AG10803 (cell line): ENCODE data around the gene TGFB1I1.
A peak's percentile ranks its signal among the peaks of the same experiment; 100 is the strongest.

Source experiments
- DNase-seq: peaks from one replicate; pipeline ENCODE4 v3.0.0; 2010; ENCODE audit warnings: low read depth
- H3K4me3 ChIP-seq: 2 replicates; pipeline ENCODE4 v1.5.1; 2011; ENCODE audit warnings: mild to moderate bottlenecking, low read length, control low read depth
- CTCF ChIP-seq: conservative IDR thresholded peaks from 2 replicates; pipeline ENCODE4 v1.5.1; 2011; ENCODE audit warnings: mild to moderate bottlenecking, low read length, control low read depth, inconsistent platforms

The TGFB1I1 gene

GRCh38 chr16:31485571-31485970, 13.6 kb downstream of the TGFB1I1 start:
- TF ChIP-seq CTCF = no peak
- no peak for DNase-seq
- no peak overlapping the region for H3K4me3 ChIP-seq

- no peak for DNase-seq
- H3K4me3 ChIP-seq = no peak overlapping the region
- no peak for TF ChIP-seq CTCF
These were observed 14.1 kb downstream of the TGFB1I1 start for GRCh38 chr16:31486045-31486444.

- no peak for DNase-seq
- peak overlapping the region; percentile 60 for H3K4me3 ChIP-seq
- TF ChIP-seq CTCF = no peak
These were observed 15.2 kb downstream of the TGFB1I1 start for GRCh38 chr16:31487071-31487719.

- TF ChIP-seq CTCF = no peak
- H3K4me3 ChIP-seq = peak overlapping the region; percentile 60
- no peak for DNase-seq
These were observed 15.9 kb downstream of the TGFB1I1 start for GRCh38 chr16:31487720-31488467.

GRCh38 chr16:31488468-31489297, 16.7 kb downstream of the TGFB1I1 start:
- no peak for TF ChIP-seq CTCF
- no peak for DNase-seq
- peak overlapping the region; percentile 60; the same call in 1 of the 2 replicates for H3K4me3 ChIP-seq

GRCh38 chr16:31489298-31489564, 17.3 kb downstream of the TGFB1I1 start:
- H3K4me3 ChIP-seq = no peak overlapping the region
- no peak for DNase-seq
- TF ChIP-seq CTCF = no peak
